Neural cell (in vitro differentiated cells): Measurements from ENCODE around the gene ASPRV1. TPM values are rescaled to one million over a fixed set of nuclear protein-coding genes. Genes with fewer than 3 reads are reported as not detected.

Experiments
- H2AFZ ChIP-seq: fragments of 200-600, 300-800 bp; sonication (generic), shearing (Covaris generic); 2 replicates; pipeline ENCODE4 v1.6.0; 2014; ENCODE audit warnings: low read depth, mild to moderate bottlenecking, antibody characterized with exemption, low read length, moderate library complexity
- H3F3A ChIP-seq: fragments of 200-600 bp; shearing (Covaris generic); 2 replicates; pipeline ENCODE4 v1.6.1; 2016; ENCODE audit warnings: mild to moderate bottlenecking, moderate library complexity, mixed read lengths, antibody characterized with exemption, low read length; ENCODE audit not compliant: insufficient read depth, poor library complexity, severe bottlenecking
- H3K27ac ChIP-seq: fragments of 200-600, 300-800 bp; sonication (generic), shearing (Covaris generic); 2 replicates; pipeline ENCODE4 v1.5.1; 2014; ENCODE audit warnings: mild to moderate bottlenecking, low read length, moderate library complexity
- H3K27me3 ChIP-seq: fragments of 300-800, 200-600 bp; sonication (generic), shearing (Covaris generic); 2 replicates; pipeline ENCODE4 v1.6.0; 2014; ENCODE audit warnings: mild to moderate bottlenecking, low read depth, low read length, moderate library complexity; ENCODE audit not compliant: insufficient read depth
- H3K36me3 ChIP-seq: fragments of 300-800, 200-600 bp; sonication (generic), shearing (Covaris generic); 2 replicates; pipeline ENCODE4 v1.5.1; 2014; ENCODE audit warnings: mild to moderate bottlenecking, antibody characterized with exemption, low read length, moderate library complexity; ENCODE audit not compliant: insufficient read depth
- H3K4me2 ChIP-seq: fragments of 300-800, 200-600 bp; sonication (generic), shearing (Covaris generic); 2 replicates; pipeline ENCODE4 v1.6.0; 2014; ENCODE audit warnings: mild to moderate bottlenecking, low read length
- H3K4me3 ChIP-seq: fragments of 300-800, 200-600 bp; sonication (generic), shearing (Covaris generic); 2 replicates; pipeline ENCODE4 v1.5.1; 2014; ENCODE audit warnings: mild to moderate bottlenecking, low read length, moderate library complexity
- H3K79me2 ChIP-seq: fragments of 200-600 bp; shearing (Covaris generic); replicated peaks from 2 replicates; pipeline ENCODE4 v1.6.0; 2014; ENCODE audit warnings: mild to moderate bottlenecking, low read length, moderate library complexity; ENCODE audit not compliant: insufficient read depth
- H3K9ac ChIP-seq: fragments of 300-800, 200-600 bp; sonication (generic), shearing (Covaris generic); 2 replicates; pipeline ENCODE4 v1.6.1; 2016; ENCODE audit warnings: mild to moderate bottlenecking, low read length, mixed read lengths
- H3K9me2 ChIP-seq: fragments of 200-600 bp; shearing (Covaris generic); 2 replicates; pipeline ENCODE4 v1.6.1; 2016; ENCODE audit warnings: mild to moderate bottlenecking, low read length, mixed read lengths; ENCODE audit not compliant: insufficient read depth
- H3K9me3 ChIP-seq: fragments of 200-600, 300-800 bp; sonication (generic), shearing (Covaris generic); 2 replicates; pipeline ENCODE4 v1.6.1; 2016; ENCODE audit warnings: mild to moderate bottlenecking, mixed run types, low read length, moderate library complexity, mixed read lengths
- H4K20me1 ChIP-seq: fragments of 200-600 bp; shearing (Covaris generic); 2 replicates; pipeline ENCODE4 v1.6.1; 2016; ENCODE audit warnings: mild to moderate bottlenecking, mixed run types; ENCODE audit not compliant: insufficient read depth
- CTCF ChIP-seq: fragments of 450-650 bp; IDR thresholded peaks from 2 replicates; pipeline ENCODE4 v1.5.1; 2014; ENCODE audit warnings: antibody characterized with exemption, mild to moderate bottlenecking, moderate library complexity; ENCODE audit not compliant: poor library complexity, severe bottlenecking
- EP300 ChIP-seq: fragments of 450-650 bp; conservative IDR thresholded peaks from 2 replicates; pipeline ENCODE4 v1.6.1; 2014; ENCODE audit warnings: antibody characterized with exemption, mild to moderate bottlenecking, moderate library complexity; ENCODE audit not compliant: poor library complexity, severe bottlenecking
- EZH2 ChIP-seq: fragments of 200-600, 300-800 bp; shearing (Covaris generic), sonication (generic); IDR thresholded peaks from 2 replicates; pipeline ENCODE4 v1.6.1; 2014; ENCODE audit warnings: antibody characterized with exemption, low read length, borderline replicate concordance, mild to moderate bottlenecking; ENCODE audit not compliant: insufficient read depth, poor library complexity, severe bottlenecking
- MXI1 ChIP-seq: fragments of 450-650 bp; conservative IDR thresholded peaks from 2 replicates; pipeline ENCODE4 v1.6.1; 2014; ENCODE audit warnings: antibody characterized with exemption, mild to moderate bottlenecking; ENCODE audit not compliant: poor library complexity, severe bottlenecking
- POLR2AphosphoS5 ChIP-seq: IDR thresholded peaks from 2 replicates; pipeline ENCODE4 v1.6.1; 2012
- RAD21 ChIP-seq: fragments of 450-650 bp; conservative IDR thresholded peaks from 2 replicates; pipeline ENCODE4 v1.6.1; 2014; ENCODE audit warnings: antibody characterized with exemption, mild to moderate bottlenecking, moderate library complexity
- REST ChIP-seq: IDR thresholded peaks from 2 replicates; pipeline ENCODE4 v1.6.1; 2012; ENCODE audit warnings: borderline replicate concordance
- SMC3 ChIP-seq: fragments of 450-650 bp; conservative IDR thresholded peaks from 2 replicates; pipeline ENCODE4 v1.6.1; 2014; ENCODE audit warnings: antibody characterized with exemption, mild to moderate bottlenecking, moderate library complexity; ENCODE audit not compliant: poor library complexity
- TAF1 ChIP-seq: IDR thresholded peaks from 2 replicates; pipeline ENCODE4 v1.6.1; 2012; ENCODE audit warnings: low read depth
- polyA minus RNA-seq: library from RNA; depleted of rRNA, polyadenylated mRNA; stranded (reverse); fragments of >200 nt; gene quantifications from 2 replicates; pipeline ENCODE4 v1.2.3, GENCODE V29; 2014
- polyA plus RNA-seq: library from polyadenylated mRNA; depleted of rRNA; stranded (reverse); fragments of >200 nt; gene quantifications from 2 replicates; pipeline ENCODE4 v1.2.3, GENCODE V29; 2014

Gene ASPRV1
- polyA plus RNA-seq (6.3 and 7.7 TPM in 2 replicates), polyA minus RNA-seq (6.3 and 7.3 TPM in 2 replicates)

GRCh38 chr2:69961496-69961895 is at the start of gene ASPRV1:
Gene ASPRV1, minus strand, starts transcription at chr2:69961631. Its CDS starts 195 bp downstream, at chr2:69961436.
- TF ChIP-seq TAF1: no peak
- TF ChIP-seq EZH2: no peak
- no peak for TF ChIP-seq RAD21
- no peak for TF ChIP-seq CTCF
- TF ChIP-seq EP300: no peak
- no peak for TF ChIP-seq SMC3
- no peak for TF ChIP-seq POLR2AphosphoS5
- TF ChIP-seq REST: no peak
- TF ChIP-seq MXI1: no peak
- Histone ChIP-seq H2AFZ (no peak within 1 kb of the TSS), H3K9me2 (no peaks in the 10 kb centered on the region), H4K20me1 (no peaks in the 10 kb centered on the region), H3K4me2 (no peak within 1 kb of the TSS), H3K4me3 (no peak within 1 kb of the TSS), H3K27me3 (no peaks in the 10 kb centered on the region), H3K9me3 (no peaks in the 10 kb centered on the region), H3K27ac (no peak within 1 kb of the TSS), H3K9ac (no peak within 1 kb of the TSS), H3K36me3 (no peaks in the 10 kb centered on the region), H3F3A (no peaks in the 10 kb centered on the region), H3K79me2 (no peaks in the 10 kb centered on the region)

- Histone ChIP-seq H3K36me3 (no peaks in the 10 kb centered on the region), H3K9me3 (no peaks in the 10 kb centered on the region), H3K9me2 (no peaks in the 10 kb centered on the region), H3F3A (no peaks in the 10 kb centered on the region), H4K20me1 (no peaks in the 10 kb centered on the region), H2AFZ (no peak overlapping the region), H3K4me2 (no peak overlapping the region), H3K4me3 (no peak overlapping the region), H3K27ac (no peak overlapping the region), H3K9ac (no peak overlapping the region), H3K27me3 (no peaks in the 10 kb centered on the region), H3K79me2 (no peaks in the 10 kb centered on the region)
- TF ChIP-seq POLR2AphosphoS5 (no peak), EZH2 (no peak), SMC3 (no peak), RAD21 (no peak), CTCF (no peak), EP300 (no peak), TAF1 (no peak)
Observed at GRCh38 chr2:70010576-70011111, 49.2 kb upstream of the ASPRV1 start.
